PC-9 (cell line): ENCODE measurements around the gene FGF22. TPM values are rescaled to one million over a fixed set of nuclear protein-coding genes. Genes with fewer than 3 reads are reported as not detected.

Source experiments
- BruUV-seq: library from RNA; stranded (reverse); fragments of 400-500 nt; replicated peaks from 2 replicates; lab custom pipeline; 2021; lab: Mats Ljungman, UMichigan
- CTCF ChIA-PET: fragments of 300-600 bp; sonication (Branson Sonifier 250); formaldehyde crosslinking; loops from one replicate; lab custom pipeline; 2022; ENCODE audit warnings: antibody characterized with exemption; lab: Charles Lee
- POLR2A ChIA-PET: fragments of 300-600 bp; sonication (Branson Sonifier 250); formaldehyde crosslinking; loops from one replicate; lab custom pipeline; 2022; ENCODE audit warnings: antibody characterized with exemption; ENCODE audit not compliant: unreplicated experiment; lab: Charles Lee
- DNase-seq, 2 experiments: peaks; one replicate each; pipeline versions ENCODE4 v3.0.0 to v3.0.0-alpha.2; 2015 to 2022; ENCODE audit warnings: mixed read lengths in 1 of 2
- H2AFZ ChIP-seq: fragments of 200-600 bp; sonication (generic); 2 replicates; pipeline ENCODE4 v1.8.1; 2017; ENCODE audit warnings: antibody characterized with exemption
- H3F3A ChIP-seq: fragments of 200-600 bp; sonication (generic); 2 replicates; pipeline ENCODE4 v1.8.1; 2017; ENCODE audit warnings: antibody characterized with exemption, mild to moderate bottlenecking, low read depth; ENCODE audit not compliant: insufficient read depth
- H3K27ac ChIP-seq: fragments of 200-600 bp; sonication (generic); 2 replicates; pipeline ENCODE4 v1.6.1; 2016; ENCODE audit warnings: mixed run types
- H3K27me3 ChIP-seq: fragments of 200-600 bp; sonication (generic); 2 replicates; pipeline ENCODE4 v1.6.1; 2016; ENCODE audit warnings: low read depth, mixed run types; ENCODE audit not compliant: insufficient read depth
- H3K36me3 ChIP-seq: fragments of 200-600 bp; sonication (generic); 2 replicates; pipeline ENCODE4 v1.6.1; 2016; ENCODE audit warnings: low read depth, mixed run types
- H3K4me1 ChIP-seq: fragments of 200-600 bp; sonication (generic); replicated peaks from 2 replicates; pipeline ENCODE4 v1.6.1; 2016; ENCODE audit warnings: mixed run types; ENCODE audit not compliant: insufficient read depth
- H3K4me2 ChIP-seq: fragments of 200-600 bp; sonication (generic); 2 replicates; pipeline ENCODE4 v1.6.1; 2017; ENCODE audit warnings: mixed run types
- H3K4me3 ChIP-seq: fragments of 200-600 bp; sonication (generic); 2 replicates; pipeline ENCODE4 v1.6.1; 2016; ENCODE audit warnings: mixed run types
- H3K79me2 ChIP-seq: fragments of 200-600 bp; sonication (generic); 2 replicates; pipeline ENCODE4 v1.6.1; 2017; ENCODE audit warnings: low read depth, mixed run types
- H3K9me2 ChIP-seq: fragments of 200-600 bp; sonication (generic); 2 replicates; pipeline ENCODE4 v1.8.1; 2017; ENCODE audit warnings: mild to moderate bottlenecking; ENCODE audit not compliant: insufficient read depth
- H3K9me3 ChIP-seq: fragments of 200-600 bp; sonication (generic); 2 replicates; pipeline ENCODE4 v1.8.1; 2016; ENCODE audit warnings: low read depth; ENCODE audit not compliant: insufficient read depth
- H4K20me1 ChIP-seq: fragments of 200-600 bp; sonication (generic); 2 replicates; pipeline ENCODE4 v1.8.1; 2017; ENCODE audit not compliant: insufficient read depth
- CTCF ChIP-seq: fragments of 200-600 bp; sonication (generic); conservative IDR thresholded peaks from 2 replicates; pipeline ENCODE4 v1.6.1; 2017; ENCODE audit warnings: mixed run types, antibody characterized with exemption, mild to moderate bottlenecking, moderate library complexity
- EZH2 ChIP-seq: fragments of 200-600 bp; sonication (generic); IDR thresholded peaks from 2 replicates; pipeline ENCODE4 v1.8.0; 2017; ENCODE audit warnings: antibody characterized with exemption, low read depth
- intact Hi-C: fragments of 100-400 bp; cut with micrococcal nuclease; formaldehyde crosslinking; loops from one replicate; pipeline ENCODE4 v1.10.0; 2022; ENCODE audit not compliant: unreplicated experiment
- total RNA-seq: library from RNA; stranded (reverse); gene quantifications from 2 replicates; pipeline ENCODE4 v1.2.3, GENCODE V29; 2021

The FGF22 gene
- total RNA-seq, 1 experiment from 2014 or later: not detected

DNA sequence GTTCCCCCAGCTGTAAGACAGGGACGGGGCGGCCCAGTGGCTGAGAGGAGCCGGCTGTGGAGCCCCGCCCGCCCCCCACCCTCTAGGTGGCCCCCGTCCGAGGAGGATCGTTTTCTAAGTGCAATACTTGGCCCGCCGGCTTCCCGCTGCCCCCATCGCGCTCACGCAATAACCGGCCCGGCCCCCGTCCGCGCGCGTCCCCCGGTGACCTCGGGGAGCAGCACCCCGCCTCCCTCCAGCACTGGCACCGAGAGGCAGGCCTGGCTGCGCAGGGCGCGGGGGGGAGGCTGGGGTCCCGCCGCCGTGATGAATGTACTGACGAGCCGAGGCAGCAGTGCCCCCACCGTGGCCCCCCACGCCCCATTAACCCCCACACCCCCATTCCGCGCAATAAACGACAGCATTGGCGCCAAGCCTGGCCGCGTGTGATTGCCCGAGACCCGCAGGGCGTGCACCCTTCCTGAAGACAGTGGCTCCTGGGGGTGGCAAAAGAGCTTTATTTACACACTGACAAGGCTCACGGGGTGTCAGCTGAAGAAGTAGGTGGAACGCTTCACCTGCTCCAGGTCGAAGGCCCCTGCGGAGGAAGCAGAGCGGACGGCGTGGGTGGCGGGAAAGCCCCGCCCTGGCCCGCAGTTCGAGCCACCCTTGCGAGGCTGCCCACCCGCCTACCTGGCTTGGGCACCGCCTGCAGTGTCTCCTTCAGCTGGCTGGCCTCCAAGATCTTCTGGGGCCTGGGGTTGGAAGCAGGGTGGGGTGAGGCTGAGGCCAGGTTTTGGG is 22.7 kb upstream of the FGF22 start:
- no peaks in the 10 kb centered on the region for H4K20me1 ChIP-seq
- H3K9me2 ChIP-seq: no peaks in the 10 kb centered on the region
- DNase-seq: no peak
- ChIA-PET POLR2A (interaction anchor here (0.6 to 0.7 kb wide), 2 partner anchors 43 to 126 kb away, joined by 3 to 6 read pairs; no protein-coding TSS in a partner anchor), CTCF (no interaction called here)
- no peak overlapping the region for H3K4me3 ChIP-seq
- no peaks in the 10 kb centered on the region for H3K79me2 ChIP-seq
- TF ChIP-seq CTCF (no peak), EZH2 (no peak)
- H3K9me3 ChIP-seq: no peaks in the 10 kb centered on the region
- H3K4me1 ChIP-seq: no peaks in the 10 kb centered on the region
- H3K36me3 ChIP-seq: no peaks in the 10 kb centered on the region
- BruUV-seq: no TSS peak
- no peaks in the 10 kb centered on the region; the same call in 1 of the 2 replicates for H3F3A ChIP-seq
- no peak overlapping the region for H2AFZ ChIP-seq
- intact Hi-C loops: no loop called here
- H3K27ac ChIP-seq: no peak overlapping the region
- no peak overlapping the region for H3K4me2 ChIP-seq
- no peaks in the 10 kb centered on the region for H3K27me3 ChIP-seq

DNA sequence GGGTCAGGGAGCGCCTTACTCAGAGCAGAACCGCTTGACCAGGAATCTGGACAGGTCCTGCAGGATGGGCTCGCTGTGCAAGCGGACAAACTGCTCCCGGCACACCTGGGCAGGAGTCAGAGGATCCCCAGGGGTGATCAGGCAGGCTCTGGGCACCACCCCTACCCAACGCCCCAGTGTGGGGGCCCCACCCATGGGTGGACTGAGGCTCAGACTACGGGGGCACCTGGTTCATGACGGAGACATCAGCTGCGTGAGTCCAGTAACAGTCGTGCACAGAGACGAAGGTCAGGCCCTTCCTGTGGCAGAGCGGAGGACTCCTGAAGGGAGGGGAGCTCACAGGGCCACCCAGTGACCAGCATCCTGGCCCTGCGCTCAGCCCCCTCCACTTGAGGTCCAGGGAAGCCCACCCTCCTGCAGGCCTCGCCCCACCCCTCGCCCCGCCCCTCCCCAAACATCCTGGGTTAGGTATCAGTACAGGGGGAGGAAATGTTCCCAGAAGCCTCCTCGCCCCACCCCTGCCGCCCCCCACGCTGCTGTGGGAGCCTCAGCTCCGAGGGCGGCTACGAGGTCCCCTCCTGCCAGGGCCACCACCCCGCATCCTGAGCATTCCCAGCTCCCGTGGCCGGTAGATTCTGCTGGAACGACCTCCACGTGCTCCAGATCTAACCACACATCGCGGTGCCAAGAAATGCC is 22.0 kb upstream of the FGF22 start:
- POLR2A ChIA-PET: interaction anchor here (0.6 to 0.7 kb wide), 2 partner anchors 44 to 125 kb away, joined by 3 to 6 read pairs; no protein-coding TSS in a partner anchor

DNA sequence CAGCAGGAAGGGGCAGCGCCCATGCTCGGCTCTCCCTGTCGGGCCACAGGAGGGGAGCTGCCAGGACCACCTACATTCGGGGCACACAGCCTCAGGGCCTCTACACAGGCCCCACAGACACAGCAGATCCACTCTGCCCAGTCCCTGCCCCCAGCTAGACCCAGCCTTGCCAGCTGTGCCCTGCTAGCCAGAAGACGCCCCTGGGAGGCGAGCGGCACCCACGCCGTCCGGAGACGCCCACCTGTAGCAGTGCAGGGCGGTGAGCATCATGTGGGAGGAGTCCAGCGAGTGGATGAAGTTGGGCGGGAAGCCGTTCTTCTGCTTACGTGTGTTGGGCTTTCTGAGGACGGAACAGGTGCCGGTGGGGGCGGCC is 21.4 kb upstream of the FGF22 start:
- BruUV-seq: no TSS peak
- CTCF ChIA-PET: no interaction called here
- POLR2A ChIA-PET: no interaction called here
- H3F3A ChIP-seq: no peaks in the 10 kb centered on the region; the same call in 1 of the 2 replicates
- TF ChIP-seq EZH2 (no peak), CTCF (no peak)
- H3K4me1 ChIP-seq: no peaks in the 10 kb centered on the region
- H3K36me3 ChIP-seq: no peaks in the 10 kb centered on the region
- H3K9me3 ChIP-seq: no peaks in the 10 kb centered on the region
- H3K79me2 ChIP-seq: no peaks in the 10 kb centered on the region
- no peak overlapping the region for H3K4me3 ChIP-seq
- no peak overlapping the region for H3K27ac ChIP-seq
- intact Hi-C loops: no loop called here
- no peaks in the 10 kb centered on the region for H3K9me2 ChIP-seq
- no peak for DNase-seq
- H2AFZ ChIP-seq: no peak overlapping the region
- no peaks in the 10 kb centered on the region for H4K20me1 ChIP-seq
- no peak overlapping the region for H3K4me2 ChIP-seq
- no peaks in the 10 kb centered on the region for H3K27me3 ChIP-seq

More for the DNA sequence above, 22.0 kb upstream of the FGF22 start:
- DNase-seq: no peak
- no peak overlapping the region for H3K4me3 ChIP-seq
- BruUV-seq: no TSS peak
- H4K20me1 ChIP-seq: no peaks in the 10 kb centered on the region
- TF ChIP-seq CTCF: no peak
- no peak for TF ChIP-seq EZH2
- H3K79me2 ChIP-seq: no peaks in the 10 kb centered on the region
- no peak overlapping the region for H3K27ac ChIP-seq
- no peaks in the 10 kb centered on the region for H3K9me3 ChIP-seq
- CTCF ChIA-PET: no interaction called here
- H3F3A ChIP-seq: no peaks in the 10 kb centered on the region; the same call in 1 of the 2 replicates
- H3K4me1 ChIP-seq: no peaks in the 10 kb centered on the region
- H2AFZ ChIP-seq: no peak overlapping the region
- no peaks in the 10 kb centered on the region for H3K9me2 ChIP-seq
- no peaks in the 10 kb centered on the region for H3K27me3 ChIP-seq
- no peaks in the 10 kb centered on the region for H3K36me3 ChIP-seq
- H3K4me2 ChIP-seq: no peak overlapping the region
- intact Hi-C loops: no loop called here
